Astrocyte of the cerebellum (primary cell): Measurements from ENCODE around the gene ZNF324B.
"Not testable (repeated sequence)": the region's sequence is repeated elsewhere in the genome, so short reads cannot be mapped to it uniquely, and the experiment has no call there.

Experiments used
- DNase-seq: peaks from one replicate; pipeline ENCODE4 v3.0.0-alpha.2; 2011; ENCODE audit warnings: low read depth
- H3K4me3 ChIP-seq: 2 replicates; pipeline ENCODE4 v1.5.1; 2011; ENCODE audit warnings: mild to moderate bottlenecking, low read depth, low read length, moderate library complexity
- in situ Hi-C: cut with HindIII; loops from 2 replicates; pipeline ENCODE4 v1.10.0; 2017; ENCODE audit warnings: low sequenced_read_pairs
- TF ChIP-seq, protein P1 (sequence below): IDR thresholded peaks from 2 replicates; pipeline ENCODE4 v1.5.1; 2012; ENCODE audit warnings: low read length, low read depth, moderate library complexity, mild to moderate bottlenecking; ENCODE audit errors: missing control alignments

The ZNF324B gene

GRCh38 chr19:58451358-58452101 lies at the start of gene ZNF324B:
TSS of gene ZNF324B (plus strand) at chr19:58451622. CDS start at chr19:58453702, 2,080 bp downstream.
- TF ChIP-seq, protein P1, sequence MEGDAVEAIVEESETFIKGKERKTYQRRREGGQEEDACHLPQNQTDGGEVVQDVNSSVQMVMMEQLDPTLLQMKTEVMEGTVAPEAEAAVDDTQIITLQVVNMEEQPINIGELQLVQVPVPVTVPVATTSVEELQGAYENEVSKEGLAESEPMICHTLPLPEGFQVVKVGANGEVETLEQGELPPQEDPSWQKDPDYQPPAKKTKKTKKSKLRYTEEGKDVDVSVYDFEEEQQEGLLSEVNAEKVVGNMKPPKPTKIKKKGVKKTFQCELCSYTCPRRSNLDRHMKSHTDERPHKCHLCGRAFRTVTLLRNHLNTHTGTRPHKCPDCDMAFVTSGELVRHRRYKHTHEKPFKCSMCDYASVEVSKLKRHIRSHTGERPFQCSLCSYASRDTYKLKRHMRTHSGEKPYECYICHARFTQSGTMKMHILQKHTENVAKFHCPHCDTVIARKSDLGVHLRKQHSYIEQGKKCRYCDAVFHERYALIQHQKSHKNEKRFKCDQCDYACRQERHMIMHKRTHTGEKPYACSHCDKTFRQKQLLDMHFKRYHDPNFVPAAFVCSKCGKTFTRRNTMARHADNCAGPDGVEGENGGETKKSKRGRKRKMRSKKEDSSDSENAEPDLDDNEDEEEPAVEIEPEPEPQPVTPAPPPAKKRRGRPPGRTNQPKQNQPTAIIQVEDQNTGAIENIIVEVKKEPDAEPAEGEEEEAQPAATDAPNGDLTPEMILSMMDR: no peak
- peak; percentile 78 for DNase-seq
- in situ Hi-C loops: no loop called here
- H3K4me3 ChIP-seq: peak within 1 kb of the TSS; percentile 80

- H3K4me3 ChIP-seq: peak overlapping the region; percentile 62
- DNase-seq: no peak
- TF ChIP-seq, protein P1: no peak
- in situ Hi-C loops: no loop called here
These were observed 49.5 kb upstream of the ZNF324B start for GRCh38 chr19:58401840-58402421.

GRCh38 chr19:58403920-58404478 lies 47.4 kb upstream of the ZNF324B start:
- H3K4me3 ChIP-seq, DNase-seq, in situ Hi-C loops: not testable (repeated sequence)

DNA sequence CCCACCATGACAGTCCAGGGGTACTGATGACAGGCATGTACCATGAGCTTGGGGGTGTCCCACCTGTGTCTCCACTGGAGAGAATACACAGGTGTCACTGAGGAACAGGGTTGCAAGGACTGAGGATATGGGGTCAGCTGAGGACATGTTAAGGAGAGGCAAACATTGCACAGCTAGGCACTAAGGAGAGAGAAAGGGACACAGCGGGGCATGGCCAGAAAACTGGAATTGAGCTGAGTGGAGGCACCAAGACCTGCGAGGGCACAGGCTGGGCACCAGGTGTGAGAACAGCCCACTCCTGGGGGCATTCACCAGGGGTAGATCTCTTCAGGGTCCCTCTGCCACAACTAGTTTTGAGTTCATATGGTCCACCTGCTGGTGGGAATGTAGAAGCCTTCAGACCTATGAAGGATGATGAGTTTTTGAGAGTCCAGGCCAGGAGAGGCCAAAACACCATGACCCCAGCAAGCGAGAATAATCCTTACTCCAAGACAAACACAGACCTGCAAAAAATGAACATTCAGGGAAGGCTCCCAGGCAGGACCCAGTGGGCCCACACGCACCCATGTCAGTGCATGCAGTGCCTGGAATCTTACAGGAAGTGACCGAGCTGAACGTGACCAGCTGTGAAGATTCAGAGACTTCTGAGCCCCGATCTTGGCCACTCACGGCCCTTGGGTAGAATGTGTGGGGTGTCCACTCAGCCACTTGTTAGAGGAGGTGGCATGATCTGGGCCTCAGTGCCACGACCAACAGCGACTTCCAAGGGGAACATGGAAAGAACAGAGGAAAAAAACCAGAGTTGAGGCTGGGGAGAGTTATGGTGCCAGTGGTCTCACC lies 44.4 kb upstream of the ZNF324B start:
- no peak for DNase-seq
- TF ChIP-seq, protein P1: peak; percentile 45
- H3K4me3 ChIP-seq: peak overlapping the region; percentile 93
- in situ Hi-C loops: no loop called here

DNA sequence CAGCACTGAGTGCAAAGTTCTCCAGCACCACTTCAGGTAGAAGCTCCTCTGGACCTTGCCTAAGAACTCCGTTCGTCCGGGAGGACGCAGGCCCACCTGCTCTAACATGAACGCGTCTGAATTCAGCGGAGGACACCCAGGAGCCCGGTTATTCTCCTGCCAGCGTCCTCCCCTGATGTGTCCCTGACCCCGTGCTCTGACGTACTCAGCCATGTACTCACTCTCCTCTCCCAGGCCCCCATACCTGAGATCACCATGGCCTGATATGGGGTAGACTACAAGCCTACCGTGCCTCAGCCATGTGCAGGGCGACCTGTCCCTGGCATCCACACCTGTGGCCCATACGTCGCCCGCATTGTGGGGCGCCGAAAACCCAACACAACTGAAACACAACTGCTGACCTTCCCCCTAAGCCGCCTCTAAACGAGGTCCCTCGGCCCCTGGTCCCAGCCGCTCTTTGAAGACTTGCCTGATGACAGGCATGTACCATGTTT lies 43.7 kb upstream of the ZNF324B start:
- DNase-seq: no peak
- TF ChIP-seq, protein P1: no peak

DNA sequence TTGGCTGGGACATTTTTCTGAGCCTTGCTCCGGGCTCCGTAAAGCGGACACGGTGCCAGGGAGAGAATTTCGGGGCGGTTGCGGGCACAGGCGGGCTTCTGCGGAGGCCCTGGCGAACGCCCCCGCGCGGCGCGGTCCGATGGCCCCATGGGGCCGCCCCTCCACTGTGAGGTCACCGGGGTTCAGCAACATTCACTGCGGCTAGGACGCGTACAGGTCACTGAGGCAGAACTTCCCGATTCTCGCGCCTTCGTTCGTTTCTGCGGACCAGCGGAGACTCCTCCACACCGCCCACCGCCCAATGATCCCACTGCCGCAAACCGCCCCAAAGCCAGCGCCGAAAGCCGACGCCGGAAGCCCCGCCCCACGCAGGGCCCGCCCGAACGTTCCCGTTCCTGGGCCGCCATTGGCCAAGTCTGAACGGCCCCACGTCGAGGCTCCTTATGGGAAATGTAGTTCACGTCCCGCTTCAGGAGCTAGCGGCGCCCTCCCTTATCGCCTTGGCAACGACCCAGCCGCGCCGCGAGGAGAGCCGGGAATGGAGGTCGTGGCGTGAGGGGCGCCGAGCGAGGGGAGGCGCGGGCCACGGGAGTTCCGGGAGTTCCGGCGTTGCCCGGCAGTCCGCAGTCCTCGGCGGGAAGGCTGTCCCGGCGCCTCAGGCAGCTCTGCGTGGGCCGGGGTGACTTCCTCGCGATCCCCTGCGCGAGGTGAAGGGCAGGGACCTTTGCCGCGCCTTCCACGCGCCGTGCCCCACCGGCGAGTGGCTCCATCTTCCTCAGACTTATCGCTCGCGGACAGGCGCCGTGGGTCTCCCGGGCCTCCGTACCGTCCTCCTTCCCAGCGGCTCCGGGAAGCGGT lies 43.0 kb upstream of the ZNF324B start, which contains the start of gene ZNF584:
TSS of gene ZNF584 (plus strand) at position 498 of the 858 bp plus-strand sequence. CDS start 499 bp downstream, outside the sequence.
- peak; percentile 84 for DNase-seq
- TF ChIP-seq, protein P1: no peak
- peak within 1 kb of the TSS; percentile 93 for H3K4me3 ChIP-seq
- in situ Hi-C loops: no loop called here

More for the DNA sequence above, 43.7 kb upstream of the ZNF324B start:
- peak overlapping the region; percentile 93 for H3K4me3 ChIP-seq
- in situ Hi-C loops: no loop called here
